ENCODE measurements around the gene SAMD4A.

Gene SAMD4A

GRCh38 chr14:54567224-54567638 is 303 bp downstream of the SAMD4A start:
- no peak for FAIRE-seq

DNA sequence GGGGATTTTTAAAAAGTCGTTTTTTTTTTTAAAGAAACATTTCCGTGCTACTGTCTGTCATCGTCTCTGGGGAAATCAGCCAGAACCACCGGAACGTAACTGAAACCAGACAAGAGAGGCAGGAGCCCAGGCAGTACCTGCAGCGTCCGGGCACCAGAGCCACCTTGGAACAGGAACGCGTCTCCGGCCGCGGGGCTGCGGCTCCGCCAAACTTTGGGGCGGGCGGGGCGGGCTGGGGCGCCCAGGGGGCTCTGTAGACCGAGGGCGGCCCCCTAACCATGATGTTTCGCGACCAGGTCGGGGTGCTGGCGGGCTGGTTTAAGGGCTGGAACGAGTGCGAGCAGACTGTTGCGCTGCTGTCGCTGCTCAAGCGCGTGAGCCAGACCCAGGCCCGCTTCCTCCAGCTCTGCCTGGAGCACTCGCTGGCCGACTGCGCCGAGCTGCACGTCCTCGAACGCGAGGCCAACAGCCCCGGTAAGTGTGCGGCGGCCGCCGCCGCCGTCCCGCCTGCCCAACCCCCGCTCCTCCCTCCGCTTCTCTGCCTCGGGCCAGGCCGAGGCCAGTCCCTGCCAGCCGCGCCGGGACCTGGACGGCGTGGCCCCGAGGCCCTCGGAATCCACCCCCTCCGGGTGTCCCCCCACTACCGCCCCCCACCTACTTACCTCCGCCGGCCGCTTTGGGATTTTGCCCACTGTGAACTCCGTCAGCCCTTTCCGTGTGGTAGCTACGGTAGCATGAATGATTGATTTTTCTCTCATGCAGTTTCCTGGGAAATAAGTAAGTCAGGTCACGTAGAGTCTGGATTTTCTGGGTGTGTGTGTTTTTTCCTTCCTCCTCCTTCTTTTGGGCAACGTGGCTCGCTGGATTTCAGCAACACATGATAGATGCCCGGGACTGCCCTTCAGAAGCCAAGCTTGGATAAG is 972 bp downstream of the SAMD4A start:
- no peak for FAIRE-seq

GRCh38 chr14:54568821-54569595 is 2.1 kb downstream of the SAMD4A start:
- FAIRE-seq, result no peak

GRCh38 chr14:54570047-54570446 is 3.1 kb downstream of the SAMD4A start:
- no peak for FAIRE-seq

GRCh38 chr14:54570631-54571415 is 3.9 kb downstream of the SAMD4A start:
- no peak for FAIRE-seq

- FAIRE-seq, result no peak
Observed at GRCh38 chr14:54572316-54572715, 5.4 kb downstream of the SAMD4A start.

DNA sequence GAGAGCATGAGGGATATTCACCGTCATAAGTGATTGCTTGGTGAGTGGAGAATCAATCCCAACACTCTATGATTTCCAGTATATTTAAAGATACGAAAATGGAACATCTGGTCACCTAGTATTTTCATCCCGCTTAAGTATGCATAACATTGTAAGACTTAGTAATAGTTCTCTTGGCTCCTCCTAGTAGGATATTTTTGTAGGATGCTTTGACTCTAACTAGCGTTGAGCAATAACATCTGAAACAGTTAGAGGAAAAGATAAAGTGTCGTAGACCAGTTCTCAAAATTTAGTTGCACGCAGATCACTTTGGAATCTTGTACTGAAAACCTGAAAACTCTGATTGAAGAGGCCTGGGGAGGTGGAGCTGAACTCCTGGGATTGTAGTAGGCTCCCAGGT is 7.6 kb downstream of the SAMD4A start:
- no peak for FAIRE-seq

- no peak for FAIRE-seq
Observed at GRCh38 chr14:54577494-54577893, 10.6 kb downstream of the SAMD4A start.

DNA sequence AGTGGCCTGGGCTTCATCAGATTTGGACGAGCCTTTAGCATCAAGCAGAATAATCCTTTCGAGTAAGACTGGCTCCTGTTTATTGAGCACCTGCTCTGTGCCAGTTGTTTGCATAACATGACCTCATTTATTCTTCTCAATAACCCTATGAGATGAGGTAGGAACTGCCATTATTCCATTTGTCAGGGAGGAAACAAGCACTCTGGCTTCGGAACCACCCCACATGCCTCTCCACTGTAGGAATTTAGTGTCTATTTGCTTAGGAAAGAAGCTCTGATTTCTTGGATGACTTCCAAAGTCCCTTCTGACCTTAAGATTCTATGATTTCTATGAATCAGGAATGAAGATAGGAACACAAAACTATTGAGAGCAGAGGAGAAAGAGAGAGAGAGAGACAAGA is 11.0 kb downstream of the SAMD4A start:
- FAIRE-seq, result no peak

- FAIRE-seq, result no peak
Observed at GRCh38 chr14:54579621-54580020, 12.7 kb downstream of the SAMD4A start.

GRCh38 chr14:54580933-54581332 is 14.0 kb downstream of the SAMD4A start:
- FAIRE-seq, result no peak

DNA sequence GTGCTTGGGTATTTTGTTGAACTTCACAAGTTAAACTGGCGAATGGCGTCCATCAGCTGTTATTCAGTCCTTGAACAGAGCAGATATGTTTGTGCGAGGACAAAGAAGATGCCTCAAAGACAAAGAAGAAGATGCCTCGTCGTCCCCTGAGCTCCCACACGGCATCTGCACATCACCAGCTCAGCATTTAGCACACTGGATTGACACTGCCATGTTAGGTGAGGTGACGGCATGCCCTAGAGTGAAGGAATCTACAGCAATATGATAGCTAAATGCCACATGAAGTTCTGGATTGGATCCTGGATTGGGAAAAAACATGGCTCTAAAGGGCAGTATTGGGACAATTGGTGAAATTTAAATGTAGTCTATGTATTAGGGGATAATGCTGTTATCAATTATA is 15.4 kb downstream of the SAMD4A start:
- no peak for FAIRE-seq

DNA sequence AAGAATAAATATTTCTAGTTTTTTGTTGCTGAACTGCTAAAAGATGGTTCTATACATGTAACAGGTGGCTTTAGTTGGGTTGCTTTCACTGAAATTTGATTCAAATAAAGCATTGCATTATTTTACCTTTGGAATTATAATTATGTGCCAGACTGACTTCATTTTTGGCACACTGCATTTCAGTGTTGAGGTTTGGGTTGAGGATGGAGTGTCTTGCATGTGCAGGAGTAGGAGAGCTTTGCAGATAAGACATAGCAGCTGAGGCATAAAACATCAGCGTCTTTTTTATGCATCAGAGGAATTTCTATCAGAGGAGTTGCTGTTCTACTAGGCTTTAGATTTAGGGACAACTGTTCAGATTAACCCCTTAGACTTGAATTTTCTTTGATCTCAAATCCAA is 17.2 kb downstream of the SAMD4A start:
- no peak for FAIRE-seq

GRCh38 chr14:54585214-54585613 is 18.3 kb downstream of the SAMD4A start:
- FAIRE-seq, result no peak

GRCh38 chr14:54589076-54589475 is 22.1 kb downstream of the SAMD4A start:
- FAIRE-seq, result no peak

- no peak for FAIRE-seq
Observed at GRCh38 chr14:54589843-54590242, 22.9 kb downstream of the SAMD4A start.

DNA sequence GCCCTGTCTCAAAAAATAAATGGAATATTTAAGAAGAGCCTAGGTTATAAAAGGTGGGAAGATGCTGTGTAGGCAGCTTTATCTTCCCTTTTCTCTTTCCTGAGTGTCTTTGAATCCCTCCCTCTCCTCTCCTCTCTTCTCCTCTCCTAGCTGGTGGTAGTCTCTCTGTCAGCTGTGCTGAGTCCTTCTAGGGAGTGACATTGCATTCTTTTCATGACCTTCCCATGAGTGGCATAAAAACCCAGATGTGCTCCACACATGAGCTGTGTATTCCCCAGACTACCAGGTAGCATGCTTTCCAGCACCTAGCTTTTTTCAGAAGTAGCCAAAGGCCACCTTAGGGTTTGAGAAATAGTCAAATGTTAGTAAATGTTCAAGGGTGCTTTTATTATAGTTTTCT is 23.6 kb downstream of the SAMD4A start:
- FAIRE-seq, result no peak

- no peak for FAIRE-seq
Observed at GRCh38 chr14:54591461-54591860, 24.5 kb downstream of the SAMD4A start.

GRCh38 chr14:54591866-54592265 is 24.9 kb downstream of the SAMD4A start:
- FAIRE-seq, result no peak

GRCh38 chr14:54593860-54594259 is 26.9 kb downstream of the SAMD4A start:
- no peak for FAIRE-seq

DNA sequence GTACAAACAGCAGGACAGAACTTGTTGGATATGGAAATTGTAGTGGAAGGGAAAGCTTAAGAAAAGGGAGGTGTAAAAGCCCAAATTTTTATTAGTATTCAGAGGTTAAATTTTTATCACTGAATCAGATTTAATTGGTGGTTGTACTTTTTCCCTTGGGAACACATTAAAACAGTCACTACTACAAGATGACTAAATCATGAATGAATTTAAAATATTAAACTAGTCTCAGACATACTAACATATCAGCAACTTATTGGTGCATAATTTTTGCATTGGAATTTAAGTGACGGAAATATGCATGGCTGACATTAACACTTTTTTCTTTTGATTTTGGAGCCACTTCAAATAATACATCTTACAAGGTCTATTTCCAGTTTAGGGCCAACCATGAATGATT is 27.6 kb downstream of the SAMD4A start:
- no peak for FAIRE-seq

DNA sequence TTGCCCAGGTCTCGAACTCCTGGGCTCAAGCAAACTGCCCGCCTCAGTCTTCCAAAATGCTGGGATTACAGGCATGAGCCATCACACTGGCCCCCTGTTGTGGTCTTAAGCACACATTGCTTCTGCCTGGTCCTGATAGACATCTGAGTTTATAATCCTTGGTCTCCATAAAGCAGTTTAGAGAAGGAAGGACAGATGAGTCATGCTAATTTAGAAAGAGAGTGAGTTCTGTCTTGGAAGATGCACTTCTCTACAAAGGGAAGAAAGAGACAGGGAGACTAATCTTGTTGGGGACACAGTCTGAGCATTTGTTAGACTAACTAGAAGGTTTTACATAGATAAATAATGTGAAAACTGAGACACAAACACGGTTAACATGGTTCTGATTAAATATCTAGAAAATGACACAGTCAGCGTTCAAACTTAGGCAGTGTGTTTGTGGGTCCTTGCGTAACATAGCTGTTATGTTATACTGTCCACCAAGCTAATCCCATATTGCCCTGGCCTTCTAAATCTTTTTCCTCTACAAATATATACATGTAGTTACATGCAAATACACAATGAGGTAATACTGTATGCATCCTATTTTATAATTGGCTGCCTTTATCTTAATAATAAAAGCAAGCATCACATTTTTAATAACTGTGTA is 31.0 kb downstream of the SAMD4A start:
- FAIRE-seq, result no peak
